ENCODE data around the gene BLMH.
"Not testable (repeated sequence)": the region's sequence is repeated elsewhere in the genome, so short reads cannot be mapped to it uniquely, and the experiment has no call there.

The BLMH gene

GRCh38 chr17:30225112-30225511 is 66.6 kb downstream of the BLMH start:
- DNase-seq, result no peak

GRCh38 chr17:30224419-30224960 is 67.3 kb downstream of the BLMH start:
- DNase-seq, result no peak

GRCh38 chr17:30222721-30223175 is 69.0 kb downstream of the BLMH start:
- no peak for DNase-seq

- DNase-seq, result no peak
These were observed 69.5 kb downstream of the BLMH start for GRCh38 chr17:30222251-30222650.

- DNase-seq, result no peak
These were observed 70.4 kb downstream of the BLMH start for GRCh38 chr17:30221346-30221745.

GRCh38 chr17:30220414-30220813 is 71.3 kb downstream of the BLMH start:
- no peak for DNase-seq

GRCh38 chr17:30219833-30220232 is 71.9 kb downstream of the BLMH start:
- DNase-seq, result no peak

GRCh38 chr17:30219315-30219714 is 72.4 kb downstream of the BLMH start:
- no peak for DNase-seq

- peak in 1 of 2 donors; percentile 39 for DNase-seq
These were observed 72.9 kb downstream of the BLMH start for GRCh38 chr17:30218799-30219198.

GRCh38 chr17:30217746-30218245 is 73.9 kb downstream of the BLMH start:
- no peak for DNase-seq

- no peak for DNase-seq
These were observed 74.7 kb downstream of the BLMH start for GRCh38 chr17:30217054-30217453.

GRCh38 chr17:30212750-30213149 is 79.0 kb downstream of the BLMH start:
- no peak for DNase-seq

GRCh38 chr17:30211371-30211770 is 80.4 kb downstream of the BLMH start:
- no peak for DNase-seq

- no peak for DNase-seq
These were observed 80.8 kb downstream of the BLMH start for GRCh38 chr17:30210901-30211300.

- no peak for DNase-seq
These were observed 81.4 kb downstream of the BLMH start for GRCh38 chr17:30210366-30210765.

- DNase-seq, result no peak
These were observed 81.8 kb downstream of the BLMH start for GRCh38 chr17:30209930-30210329.

- peak; percentile 18 for DNase-seq
These were observed 83.5 kb downstream of the BLMH start for GRCh38 chr17:30208214-30208613.

GRCh38 chr17:30207655-30208054 is 84.1 kb downstream of the BLMH start:
- no peak for DNase-seq

GRCh38 chr17:30203471-30203981 is 88.2 kb downstream of the BLMH start:
- no peak for DNase-seq

GRCh38 chr17:30200656-30201055 is 91.1 kb downstream of the BLMH start:
- DNase-seq, result not testable (repeated sequence)

- no peak for DNase-seq
These were observed 91.6 kb downstream of the BLMH start for GRCh38 chr17:30200106-30200505.

- no peak for DNase-seq
These were observed 92.1 kb downstream of the BLMH start for GRCh38 chr17:30199600-30199999.
